GM19397 (cell line): Measurements from ENCODE around the gene MSI2.
"Not testable (repeated sequence)": the region's sequence is repeated elsewhere in the genome, so short reads cannot be mapped to it uniquely, and the experiment has no call there.

ENCODE experiments used
- ATAC-seq: cut with Tn5 transposase; IDR thresholded peaks from one replicate; pipeline ENCODE4 v1.9.1; 2021; ENCODE audit warnings: mild to moderate bottlenecking, moderate library complexity; ENCODE audit not compliant: unreplicated experiment

MSI2 gene

GRCh38 chr17:57603546-57603945 is 347.2 kb downstream of the MSI2 start:
- ATAC-seq: no peak

- no peak for ATAC-seq
Observed at GRCh38 chr17:57603978-57604377, 347.7 kb downstream of the MSI2 start.

GRCh38 chr17:57604771-57605674 is 348.7 kb downstream of the MSI2 start:
- ATAC-seq: peak; percentile 57

GRCh38 chr17:57605675-57606105 is 349.4 kb downstream of the MSI2 start:
- peak; percentile 25 for ATAC-seq

GRCh38 chr17:57606111-57606875 is 350.0 kb downstream of the MSI2 start:
- ATAC-seq: no peak

GRCh38 chr17:57607553-57608120 is 351.3 kb downstream of the MSI2 start:
- no peak for ATAC-seq

GRCh38 chr17:57608369-57609124 is 352.2 kb downstream of the MSI2 start:
- no peak for ATAC-seq

- no peak for ATAC-seq
Observed at GRCh38 chr17:57609125-57609877, 353.0 kb downstream of the MSI2 start.

GRCh38 chr17:57609878-57610270 is 353.6 kb downstream of the MSI2 start:
- ATAC-seq: no peak

- ATAC-seq: no peak
Observed at GRCh38 chr17:57612202-57613071, 356.1 kb downstream of the MSI2 start.

- no peak for ATAC-seq
Observed at GRCh38 chr17:57614742-57615141, 358.4 kb downstream of the MSI2 start.

- no peak for ATAC-seq
Observed at GRCh38 chr17:57615836-57616757, 359.8 kb downstream of the MSI2 start.

- no peak for ATAC-seq
Observed at GRCh38 chr17:57617218-57617617, 360.9 kb downstream of the MSI2 start.

- ATAC-seq: no peak
Observed at GRCh38 chr17:57619061-57619937, 363.0 kb downstream of the MSI2 start.

GRCh38 chr17:57620576-57620975 is 364.3 kb downstream of the MSI2 start:
- no peak for ATAC-seq

GRCh38 chr17:57621791-57622190 is 365.5 kb downstream of the MSI2 start:
- ATAC-seq: not testable (repeated sequence)

- ATAC-seq: no peak
Observed at GRCh38 chr17:57622306-57622682, 366.0 kb downstream of the MSI2 start.
